GM18520 (cell line): ENCODE measurements around the gene SAMD4A.
A peak's percentile ranks its signal among the peaks of the same experiment; 100 is the strongest.

Experiments used
- ATAC-seq: cut with Tn5 transposase; IDR thresholded peaks from one replicate; pipeline ENCODE4 v1.9.1; 2021; ENCODE audit not compliant: unreplicated experiment

The SAMD4A gene

GRCh38 chr14:54653712-54654469 is 87.0 kb downstream of the SAMD4A start:
- no peak for ATAC-seq

GRCh38 chr14:54654605-54655004 is 87.7 kb downstream of the SAMD4A start:
- no peak for ATAC-seq

DNA sequence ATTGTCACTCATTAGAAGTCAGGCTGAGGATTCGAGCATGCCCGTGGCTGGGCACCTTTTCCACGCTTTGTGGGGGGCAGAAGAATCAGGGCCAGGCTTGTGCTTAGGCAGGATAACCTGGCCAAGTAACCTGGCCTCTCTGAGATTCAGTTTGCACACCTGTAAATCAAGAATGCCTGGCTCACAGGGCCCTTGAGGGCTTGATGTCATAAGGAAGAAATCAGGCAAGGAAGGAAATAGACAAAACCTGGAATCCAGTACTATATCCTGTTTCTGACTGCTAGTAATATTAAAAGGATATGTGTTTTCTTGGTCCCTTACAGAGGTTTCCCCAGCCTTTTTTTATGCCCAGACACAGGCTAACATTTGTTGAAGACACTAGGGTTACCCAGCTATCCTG is 91.9 kb downstream of the SAMD4A start:
- ATAC-seq: no peak

- no peak for ATAC-seq
Measured at GRCh38 chr14:54659365-54659764, 92.4 kb downstream of the SAMD4A start.

- no peak for ATAC-seq
Measured at GRCh38 chr14:54660604-54661111, 93.7 kb downstream of the SAMD4A start.

DNA sequence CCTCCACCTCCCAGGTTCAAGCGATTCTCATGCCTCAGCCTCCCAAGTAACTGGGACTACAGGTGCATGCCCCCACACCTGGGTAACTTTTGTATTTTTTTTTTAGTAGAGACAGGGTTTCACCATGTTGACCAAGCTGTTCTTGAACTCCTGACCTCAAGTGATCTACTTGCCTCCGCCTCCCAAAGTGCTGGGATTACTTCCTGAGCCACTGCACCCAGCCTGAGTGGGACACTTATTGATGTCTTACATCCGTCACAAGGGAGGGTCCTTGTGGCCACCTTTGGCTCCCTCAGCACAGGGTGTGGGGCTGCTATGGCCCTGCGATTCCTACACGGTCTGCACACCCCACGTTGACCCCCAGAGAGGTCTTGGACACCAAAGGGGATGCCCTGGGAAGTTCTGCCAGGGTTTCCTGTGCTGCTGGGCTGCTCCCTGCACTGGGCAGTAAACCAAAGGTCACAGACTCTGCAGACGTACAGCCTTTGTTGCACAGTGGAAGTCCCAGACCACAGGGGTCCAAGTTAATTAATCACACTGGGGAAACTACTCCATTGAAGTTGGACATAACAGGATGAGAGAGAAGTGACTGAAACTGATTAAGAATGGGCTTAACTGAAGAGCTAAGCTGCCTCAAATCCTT is 95.7 kb downstream of the SAMD4A start:
- ATAC-seq: no peak

- no peak for ATAC-seq
Measured at GRCh38 chr14:54664961-54665360, 98.0 kb downstream of the SAMD4A start.

GRCh38 chr14:54665946-54666345 is 99.0 kb downstream of the SAMD4A start:
- no peak for ATAC-seq

DNA sequence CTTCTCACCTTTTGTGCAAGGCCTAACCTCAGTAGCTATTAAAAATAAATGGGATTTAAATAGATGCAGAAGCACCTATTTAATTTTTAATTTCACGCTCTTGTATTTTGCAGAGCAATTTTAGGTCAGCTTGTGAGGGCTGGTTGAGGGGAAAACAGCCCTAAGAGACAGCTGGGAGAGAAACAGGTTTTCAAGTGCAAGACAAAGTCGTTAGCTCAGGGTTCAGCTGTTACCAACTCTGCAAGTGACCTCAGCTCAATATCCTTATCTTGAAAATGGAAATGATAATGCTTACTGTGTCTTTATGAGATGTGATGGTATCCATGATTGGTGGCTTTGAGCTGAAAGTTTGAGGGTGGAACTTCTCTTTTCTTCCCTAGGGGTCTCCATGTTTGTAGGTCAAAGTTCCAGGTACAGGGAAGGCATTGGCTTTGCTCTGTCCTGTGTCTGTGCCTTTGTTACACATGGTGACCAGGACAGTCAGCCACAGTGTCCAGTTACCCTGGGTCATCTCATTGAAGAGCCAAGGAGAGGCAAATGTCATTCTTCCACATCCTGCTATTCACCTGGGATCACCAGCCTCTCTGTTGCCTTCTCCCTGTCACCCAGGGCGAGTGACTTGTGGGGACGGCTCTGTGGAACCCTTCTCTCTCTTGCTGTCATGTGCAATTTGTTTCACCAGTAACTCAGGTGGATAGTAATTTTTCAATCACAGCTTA is 100.3 kb downstream of the SAMD4A start:
- ATAC-seq: no peak

DNA sequence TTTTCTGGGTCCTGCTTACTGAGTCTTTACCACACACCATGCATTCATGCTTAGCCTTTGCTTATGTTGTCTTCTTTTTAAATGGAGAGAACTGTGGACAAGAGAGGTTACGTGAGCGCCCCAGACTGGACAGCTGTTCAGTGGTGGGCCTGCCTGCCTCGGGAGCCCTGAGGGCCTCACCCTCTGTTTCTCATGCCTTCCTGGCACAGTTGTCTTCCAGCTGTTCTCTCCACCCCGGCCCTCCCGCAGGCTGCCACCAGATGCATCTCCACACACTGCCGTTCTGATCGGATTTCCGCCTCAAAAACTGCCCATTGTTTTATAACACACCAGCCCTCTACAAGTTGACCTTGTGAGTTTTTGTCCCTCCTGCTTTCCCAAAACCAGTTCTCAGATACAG is 100.8 kb downstream of the SAMD4A start:
- no peak for ATAC-seq

DNA sequence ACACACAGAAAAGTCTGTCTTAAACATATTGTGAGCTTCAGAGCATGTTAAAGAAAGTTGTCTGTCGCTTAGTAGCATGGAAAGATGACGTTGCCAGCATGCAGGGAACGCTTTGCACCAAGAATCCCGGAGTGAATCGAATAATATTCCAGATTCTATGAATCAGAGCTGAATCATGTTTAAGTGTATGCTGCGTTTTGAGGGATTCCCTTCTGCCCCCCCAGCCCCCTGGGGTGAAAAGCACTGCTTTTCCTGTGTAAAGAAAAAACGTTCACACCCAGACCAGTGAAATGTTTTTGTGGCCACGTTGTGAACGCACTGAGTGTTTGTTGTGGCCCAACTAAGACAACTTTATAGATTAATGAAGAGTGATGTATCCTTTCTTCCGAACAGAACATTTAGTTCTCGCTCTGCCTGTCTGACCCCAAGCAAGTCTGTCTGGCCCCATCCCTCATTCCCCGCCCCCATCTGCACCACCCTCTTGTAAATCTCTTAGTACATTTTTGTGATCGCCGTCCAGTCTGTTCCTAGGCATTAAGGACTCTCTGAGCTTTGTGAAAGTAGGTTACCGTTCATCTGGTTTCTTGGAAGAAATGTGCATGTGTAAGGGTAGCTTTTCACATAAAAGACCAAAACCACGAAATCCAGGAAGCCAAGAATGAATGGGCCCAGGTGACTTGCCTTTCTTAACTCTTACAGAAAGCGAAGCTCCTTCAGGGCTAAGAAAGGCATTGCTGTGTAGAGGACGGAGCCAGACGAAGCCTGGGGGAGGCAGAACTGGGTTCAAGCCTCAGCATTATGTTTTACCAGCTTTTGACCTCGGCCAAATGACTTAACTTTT is 103.0 kb downstream of the SAMD4A start:
- ATAC-seq: no peak

GRCh38 chr14:54671537-54671936 is 104.6 kb downstream of the SAMD4A start:
- no peak for ATAC-seq

DNA sequence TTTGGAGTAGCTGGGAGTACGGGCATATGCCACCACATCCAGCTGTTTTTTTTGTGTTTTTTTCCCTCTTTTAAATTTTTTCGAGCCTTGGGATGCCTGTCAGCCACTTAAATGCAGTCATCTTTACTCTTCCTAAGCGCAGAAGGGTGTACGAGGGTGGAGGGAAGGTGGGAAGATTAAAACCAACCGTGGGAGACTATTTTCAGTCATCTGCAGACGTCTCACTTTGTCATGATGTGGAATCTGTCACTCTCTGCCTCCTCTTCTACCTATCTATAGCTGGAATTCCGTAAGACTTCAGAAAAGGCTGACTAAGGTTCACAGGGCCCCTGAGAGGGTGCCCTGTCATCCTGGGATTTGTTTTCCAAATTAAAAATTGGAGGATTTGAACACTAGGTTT is 105.3 kb downstream of the SAMD4A start:
- ATAC-seq: no peak

DNA sequence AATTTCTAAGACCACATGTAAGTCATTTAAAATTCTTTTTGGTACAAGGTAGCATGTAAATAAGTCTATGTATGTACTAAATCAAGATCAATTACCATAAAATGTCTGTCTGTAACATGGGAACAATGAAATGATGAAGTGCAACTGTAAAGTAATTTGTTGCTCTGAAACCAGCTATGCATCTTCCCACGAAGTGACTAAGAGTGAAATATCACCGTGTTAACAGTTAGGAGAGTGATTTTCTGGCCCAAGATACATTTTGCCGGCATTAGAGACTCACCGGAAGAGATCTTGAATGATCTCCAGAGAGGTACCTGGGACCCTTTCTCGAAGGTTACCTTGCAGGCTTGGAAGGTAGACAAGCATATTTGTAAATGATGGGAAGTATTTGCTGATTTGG is 105.8 kb downstream of the SAMD4A start:
- no peak for ATAC-seq

DNA sequence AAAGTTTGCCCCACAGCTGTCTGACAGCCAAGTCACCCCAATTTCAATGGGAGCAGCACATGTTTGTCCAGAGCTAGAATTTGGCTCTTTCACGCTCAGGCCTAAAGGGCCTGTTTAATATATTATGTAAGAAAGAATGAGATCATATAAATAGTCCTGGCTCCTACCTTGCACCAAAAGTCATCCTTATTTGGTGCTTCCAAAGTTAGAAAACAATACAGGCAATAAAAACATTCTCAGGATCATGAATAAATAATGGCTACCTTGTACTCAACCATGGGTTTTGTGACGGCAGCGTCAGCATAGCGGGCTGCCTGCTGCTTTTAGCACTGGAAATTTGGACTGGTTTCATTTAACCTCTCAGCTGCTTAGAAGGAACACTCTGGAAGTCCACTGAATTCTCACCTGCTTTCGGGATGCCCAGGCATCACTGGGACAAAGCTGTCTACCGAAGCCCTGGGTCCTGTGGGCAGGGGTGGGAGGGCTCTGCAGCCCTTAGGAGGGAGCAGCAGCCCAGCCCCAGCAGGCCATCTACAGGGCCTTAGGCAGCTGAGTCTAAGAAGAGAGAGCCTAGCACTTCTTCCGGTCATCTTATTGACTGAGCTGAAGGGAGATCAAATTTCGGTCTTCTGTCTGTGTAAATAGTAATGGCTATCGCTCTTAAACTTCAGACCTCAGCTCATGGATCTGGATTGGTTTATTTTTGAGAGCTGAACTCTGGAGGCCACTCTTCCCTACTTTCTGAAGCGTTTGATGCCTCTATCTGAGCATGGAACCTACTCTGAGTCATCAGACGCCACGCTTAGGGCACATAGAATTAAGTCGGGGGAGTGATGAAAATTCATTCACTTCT is 106.5 kb downstream of the SAMD4A start:
- ATAC-seq: no peak

DNA sequence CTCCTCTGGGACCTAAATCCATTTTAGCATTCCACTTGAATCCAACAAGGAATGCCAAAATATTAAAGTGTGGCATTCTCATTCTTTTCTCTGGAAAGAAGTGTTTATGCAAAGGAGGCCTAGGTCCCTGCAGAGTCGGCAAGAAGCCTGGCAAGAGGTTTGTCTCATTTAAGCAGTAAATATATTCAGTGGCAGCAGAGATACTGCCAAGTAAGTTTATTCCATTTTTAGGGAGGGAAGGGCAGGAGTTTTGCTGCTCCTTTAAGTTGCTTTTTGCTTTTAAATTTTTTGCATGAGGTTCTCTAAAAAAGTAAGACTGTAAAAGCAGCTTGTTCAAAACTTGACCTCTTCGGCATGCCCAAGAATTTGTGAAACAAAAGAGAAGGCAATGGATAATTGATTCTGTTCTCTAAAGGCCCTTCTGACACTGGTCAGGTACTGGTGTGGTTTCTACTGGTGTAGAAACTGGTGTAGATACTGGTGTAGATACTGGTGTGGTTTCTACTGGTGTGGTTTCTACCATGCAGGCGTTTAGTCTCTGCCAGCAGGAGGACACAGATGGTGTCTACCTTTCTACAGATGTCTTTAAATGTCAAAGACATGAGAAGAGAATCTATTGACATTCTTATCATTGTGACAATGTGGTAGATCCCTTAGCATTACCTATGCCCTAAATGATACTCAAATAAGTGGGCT is 107.3 kb downstream of the SAMD4A start:
- ATAC-seq: peak; percentile 50

DNA sequence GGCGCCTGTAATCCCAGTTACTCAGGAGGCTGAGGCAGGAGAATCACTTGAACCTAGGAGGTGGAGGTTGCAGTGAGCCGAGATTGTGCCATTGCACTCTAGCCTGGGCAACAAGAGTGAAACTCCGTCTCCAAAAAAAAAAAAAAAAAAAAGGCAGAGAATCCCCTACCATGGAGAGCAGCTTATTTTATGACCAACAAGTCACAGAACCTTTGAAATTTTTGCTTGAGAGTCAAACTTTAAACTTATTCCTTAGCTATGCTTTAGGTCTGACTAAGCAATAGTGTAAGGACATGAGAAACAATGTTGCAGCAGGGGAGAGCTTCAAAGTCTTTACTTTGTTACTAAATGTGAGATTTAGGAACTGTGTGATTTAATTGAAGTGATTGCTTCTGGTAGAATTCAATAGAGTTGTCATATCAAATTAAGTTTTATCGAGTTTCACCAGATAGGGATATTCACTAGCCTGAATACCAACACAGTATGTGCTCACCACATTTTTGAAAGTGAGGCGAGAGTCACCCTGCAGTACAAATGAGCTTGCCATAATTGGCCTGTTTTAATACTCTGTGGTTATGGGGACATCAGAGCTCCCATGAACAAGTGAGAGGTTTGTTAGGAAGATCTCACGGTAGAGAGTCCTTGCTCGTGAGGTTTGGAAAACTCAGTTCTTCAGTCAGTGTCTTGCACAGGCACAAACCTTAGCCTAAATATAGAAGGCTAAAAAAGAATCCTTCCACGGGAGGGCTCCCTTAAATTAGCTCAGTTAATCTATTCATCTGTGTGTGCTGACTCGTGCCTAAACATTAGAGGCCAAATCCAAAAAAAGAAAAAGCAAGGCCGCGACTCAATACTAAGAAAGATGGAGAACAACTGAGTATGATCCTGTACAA is 108.6 kb downstream of the SAMD4A start:
- ATAC-seq: no peak
